Activated CD4-positive, alpha-beta T cell treated with anti-CD3 and anti-CD28 coated beads, Interleukin-2, amount 50 U/mL, for 48 hours (primary cell): ENCODE results near the gene NANP.
"Not testable (repeated sequence)": the region's sequence is repeated elsewhere in the genome, so short reads cannot be mapped to it uniquely, and the experiment has no call there.

ENCODE experiments used
- DNase-seq, 2 experiments: peaks; one replicate each; pipeline ENCODE4 v3.0.0-alpha.2; 2020

Gene NANP

GRCh38 chr20:25605148-25605547, 18.7 kb downstream of the NANP start:
- DNase-seq: no peak

GRCh38 chr20:25604611-25605010, 19.2 kb downstream of the NANP start:
- no peak for DNase-seq

GRCh38 chr20:25602914-25603309, 20.9 kb downstream of the NANP start:
- DNase-seq: not testable (repeated sequence)

GRCh38 chr20:25602191-25602913, 21.5 kb downstream of the NANP start:
- not testable (repeated sequence) for DNase-seq

- no peak for DNase-seq
These were observed 22.2 kb downstream of the NANP start for GRCh38 chr20:25601659-25602058.

- DNase-seq: no peak
These were observed 23.2 kb downstream of the NANP start for GRCh38 chr20:25600632-25601031.

- DNase-seq: no peak
These were observed 31.5 kb downstream of the NANP start for GRCh38 chr20:25592135-25592852.

GRCh38 chr20:25590778-25591177, 33.0 kb downstream of the NANP start:
- DNase-seq: not testable (repeated sequence)

- no peak for DNase-seq
These were observed 35.3 kb downstream of the NANP start for GRCh38 chr20:25588491-25588890.

GRCh38 chr20:25587536-25587935, 36.3 kb downstream of the NANP start:
- DNase-seq: no peak

GRCh38 chr20:25586877-25587276, 36.9 kb downstream of the NANP start:
- DNase-seq: no peak

GRCh38 chr20:25584905-25585704, 38.7 kb downstream of the NANP start, which contains the start of gene NINL:
NINL (minus strand) TSS chr20:25585531; CDS start chr20:25526587, 58,944 bp downstream.
- DNase-seq: peak; percentile 50 to 61

- not testable (repeated sequence) for DNase-seq
These were observed 40.2 kb downstream of the NANP start for GRCh38 chr20:25583607-25584006.

GRCh38 chr20:25580711-25581110, 43.1 kb downstream of the NANP start:
- no peak for DNase-seq

GRCh38 chr20:25579081-25579770, 44.6 kb downstream of the NANP start:
- DNase-seq: no peak

GRCh38 chr20:25576783-25577530, 46.9 kb downstream of the NANP start:
- DNase-seq: no peak

- no peak for DNase-seq
These were observed 49.4 kb downstream of the NANP start for GRCh38 chr20:25574411-25574810.

GRCh38 chr20:25573288-25574251, 50.2 kb downstream of the NANP start:
- DNase-seq: no peak

GRCh38 chr20:25571817-25572216, 52.0 kb downstream of the NANP start:
- no peak for DNase-seq

- DNase-seq: no peak
These were observed 52.6 kb downstream of the NANP start for GRCh38 chr20:25571240-25571639.

GRCh38 chr20:25570148-25570530, 53.7 kb downstream of the NANP start:
- no peak for DNase-seq
